HG03354 (cell line): Measurements from ENCODE around the gene ADRM1.

Experiments
- ATAC-seq: cut with Tn5 transposase; IDR thresholded peaks from one replicate; pipeline ENCODE4 v1.9.1; 2021; ENCODE audit warnings: mild to moderate bottlenecking; ENCODE audit not compliant: unreplicated experiment, poor library complexity, severe bottlenecking

ADRM1 gene

DNA sequence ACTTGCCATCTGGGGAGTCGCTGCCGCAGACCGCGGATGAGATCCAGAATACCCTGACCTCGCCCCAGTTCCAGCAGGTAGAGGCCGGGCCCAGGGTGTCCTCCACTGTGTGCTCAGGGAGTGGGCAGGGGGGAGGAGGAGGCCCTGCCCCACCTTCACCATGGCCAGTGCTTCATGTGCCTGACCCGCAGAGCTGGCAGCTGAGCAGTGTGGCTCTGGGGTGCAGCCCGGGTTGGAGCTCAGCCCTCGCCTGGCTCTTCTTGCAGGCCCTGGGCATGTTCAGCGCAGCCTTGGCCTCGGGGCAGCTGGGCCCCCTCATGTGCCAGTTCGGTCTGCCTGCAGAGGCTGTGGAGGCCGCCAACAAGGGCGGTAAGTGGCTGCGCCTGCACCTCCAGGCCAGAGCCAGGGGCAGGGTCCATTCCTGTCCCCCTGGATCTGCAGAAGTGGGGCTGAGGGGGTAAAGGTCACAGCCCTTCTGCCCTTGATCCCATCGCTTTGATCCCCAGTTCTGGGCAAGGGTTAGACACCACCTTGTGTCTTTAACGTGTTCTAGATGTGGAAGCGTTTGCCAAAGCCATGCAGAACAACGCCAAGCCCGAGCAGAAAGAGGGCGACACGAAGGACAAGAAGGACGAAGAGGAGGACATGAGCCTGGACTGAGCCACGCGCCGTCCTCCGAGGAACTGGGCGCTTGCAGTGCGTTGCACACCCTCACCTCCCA is 5.5 kb downstream of the ADRM1 start:
- no peak for ATAC-seq

DNA sequence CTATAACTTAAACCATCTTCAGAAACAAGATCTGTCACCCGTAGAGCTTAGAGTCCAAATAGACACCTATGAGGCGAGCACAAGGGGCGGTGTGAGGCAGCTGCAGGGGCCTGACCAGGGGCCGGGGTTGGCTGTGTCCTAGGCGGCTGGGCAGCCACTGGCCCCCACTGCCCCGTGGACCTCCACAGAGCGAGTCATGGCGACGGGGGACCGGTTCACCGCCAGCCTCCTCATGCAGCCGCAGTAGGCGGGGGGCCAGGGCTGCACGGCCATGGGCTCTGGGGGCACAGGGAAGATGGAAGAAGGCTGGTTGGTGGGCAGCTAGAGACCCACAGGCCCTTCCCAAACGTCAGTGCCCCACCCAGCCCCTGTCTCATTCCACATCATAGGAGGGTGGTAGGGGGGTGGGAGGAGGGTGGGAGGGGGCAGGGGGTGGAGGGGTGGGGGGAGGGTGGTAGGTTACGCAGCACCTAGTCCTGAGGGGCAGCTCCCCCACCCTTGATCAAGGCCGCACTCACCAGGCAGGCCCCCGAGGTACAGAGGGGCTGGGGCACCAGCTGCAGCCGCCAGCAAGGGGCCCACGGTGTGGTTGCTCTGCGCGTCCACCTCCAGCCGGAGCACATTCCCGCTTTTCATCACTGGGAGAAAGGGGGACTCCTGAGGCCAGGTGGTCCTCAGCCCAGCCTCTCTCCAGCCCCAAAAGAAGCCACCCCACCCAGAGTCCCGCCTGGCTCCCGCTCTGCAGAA is 6.6 kb downstream of the ADRM1 start:
- no peak for ATAC-seq

DNA sequence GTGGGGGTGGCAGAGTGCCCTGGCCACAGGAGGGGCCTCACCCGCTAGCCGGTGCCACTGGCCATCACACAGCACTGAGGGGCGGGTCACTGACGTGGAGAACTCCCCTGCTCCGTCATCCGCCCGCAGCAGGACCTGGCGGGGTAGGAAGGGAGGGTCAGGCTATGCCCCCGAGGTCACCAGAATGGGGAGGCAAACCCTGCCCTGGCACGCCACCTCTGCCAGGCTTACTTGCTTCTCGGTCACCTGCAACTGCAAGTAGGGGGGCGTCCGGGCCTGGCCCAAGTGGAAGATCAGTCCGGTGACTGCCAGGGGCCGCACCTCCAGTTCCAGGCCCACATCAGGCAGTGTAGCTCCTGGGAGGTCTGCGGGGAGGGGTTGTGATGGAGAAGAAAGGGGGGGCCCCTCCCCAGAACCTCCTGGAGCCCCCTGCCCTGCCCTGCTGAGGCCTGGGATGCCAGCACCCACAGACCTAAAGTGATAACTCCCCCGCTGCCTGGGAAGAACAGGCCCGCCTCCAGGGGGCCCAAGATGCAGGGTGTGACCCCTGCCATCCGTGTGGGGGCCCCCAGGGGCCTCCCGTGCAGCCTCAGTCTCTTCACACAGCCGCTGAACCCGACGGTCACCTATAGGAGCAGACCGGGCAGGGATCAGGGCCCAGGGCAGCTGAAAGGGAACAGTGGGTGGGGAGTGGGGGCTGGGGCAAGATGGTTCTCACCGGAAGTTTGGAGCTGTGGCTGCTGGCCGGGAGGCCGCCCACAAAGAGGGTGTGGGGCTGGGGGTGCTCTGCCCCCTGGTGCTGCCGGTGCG is 7.4 kb downstream of the ADRM1 start:
- ATAC-seq, result no peak

DNA sequence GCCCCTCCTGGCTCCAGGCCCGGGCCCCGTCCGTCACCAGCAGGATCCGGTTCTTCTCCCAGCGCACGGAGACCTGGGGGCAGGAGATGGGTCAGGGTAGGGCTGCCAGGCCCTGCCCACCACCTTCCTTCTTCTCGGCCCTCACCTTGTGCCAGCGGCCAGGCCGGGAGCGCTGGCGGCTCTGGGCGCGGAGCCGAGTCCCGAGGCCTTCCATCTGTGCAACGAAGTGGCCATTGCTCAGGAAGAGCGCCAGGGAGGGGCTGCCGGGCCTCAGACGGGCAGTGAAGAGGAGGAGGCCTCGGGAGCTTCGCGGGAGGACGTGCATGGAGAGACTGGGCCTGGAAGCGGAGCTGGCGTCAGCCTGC is 7.9 kb downstream of the ADRM1 start:
- ATAC-seq, result no peak

DNA sequence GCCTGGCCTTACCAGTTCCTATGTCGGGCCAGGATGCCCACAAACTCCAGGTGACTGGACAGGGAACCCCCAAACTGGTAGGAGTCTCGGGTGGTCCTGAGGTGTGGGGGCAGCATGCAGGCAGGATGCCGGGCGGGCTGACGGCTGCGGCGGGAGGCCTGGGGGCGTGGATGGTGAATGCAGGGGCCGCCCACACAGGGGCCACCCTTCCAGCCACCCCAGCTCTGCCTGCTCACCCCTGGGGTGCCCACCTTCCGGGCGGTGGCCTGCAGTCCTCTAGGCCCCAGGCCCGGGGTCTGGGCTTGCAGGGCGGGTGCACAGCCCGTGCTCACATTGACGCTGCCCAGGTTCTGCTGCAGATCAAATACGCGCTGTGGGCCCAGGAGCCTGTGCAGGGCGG is 8.4 kb downstream of the ADRM1 start:
- no peak for ATAC-seq

DNA sequence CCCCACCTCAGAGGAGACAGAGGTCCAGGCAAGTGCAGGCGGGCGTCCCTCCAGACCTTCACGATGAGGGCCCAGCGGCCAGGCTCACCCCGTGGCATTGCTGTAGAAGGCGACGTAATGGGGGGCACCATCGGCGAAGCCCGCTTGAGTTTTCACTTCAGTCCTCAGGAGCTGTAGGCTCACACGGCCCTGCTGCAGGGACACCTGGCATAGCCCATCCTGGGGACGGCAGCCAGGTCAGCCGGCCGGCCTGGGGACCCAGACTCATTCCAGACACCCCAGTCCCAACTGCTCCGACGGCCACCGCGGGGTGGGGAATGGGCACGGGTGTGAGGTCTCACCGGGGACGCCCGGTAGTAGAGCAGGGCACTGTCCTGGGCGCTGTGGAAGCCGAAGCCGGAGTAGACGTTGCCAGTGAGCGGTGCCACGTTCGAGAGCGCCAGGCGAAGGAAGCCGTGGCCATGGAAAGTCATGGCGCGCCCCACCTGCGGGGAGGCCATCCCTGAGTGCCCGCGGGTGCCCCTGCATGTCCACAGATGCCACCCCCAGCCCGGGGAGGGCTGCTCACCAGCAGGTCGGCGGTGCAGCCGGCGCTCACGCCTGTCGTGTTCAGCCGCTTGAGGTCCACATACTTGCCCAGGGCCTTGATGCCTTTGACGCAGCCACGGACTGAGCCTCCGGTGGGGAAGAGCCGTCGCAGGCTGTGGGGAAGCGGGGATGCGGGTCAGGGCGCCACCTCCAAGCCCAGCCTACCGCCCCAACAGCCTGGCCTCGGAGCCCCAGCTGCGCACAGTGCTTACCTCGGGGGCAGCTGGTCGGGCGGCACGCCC is 9.2 kb downstream of the ADRM1 start:
- ATAC-seq, result no peak

DNA sequence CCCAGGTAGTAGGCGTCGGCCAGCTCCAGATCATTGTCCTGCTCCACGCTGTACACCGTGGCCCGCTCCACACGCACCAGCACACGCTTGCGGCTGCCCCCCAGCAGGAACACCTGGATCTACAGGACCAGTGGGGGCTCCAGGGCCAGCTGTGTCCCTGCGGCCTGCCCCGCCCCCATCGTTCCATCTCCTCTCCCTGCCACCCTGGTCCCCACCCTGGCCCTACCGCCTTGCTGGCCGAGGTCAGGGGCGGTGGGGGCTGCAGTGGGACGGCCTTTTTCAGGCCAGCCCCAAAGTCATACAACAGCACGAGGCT is 9.8 kb downstream of the ADRM1 start:
- no peak for ATAC-seq

DNA sequence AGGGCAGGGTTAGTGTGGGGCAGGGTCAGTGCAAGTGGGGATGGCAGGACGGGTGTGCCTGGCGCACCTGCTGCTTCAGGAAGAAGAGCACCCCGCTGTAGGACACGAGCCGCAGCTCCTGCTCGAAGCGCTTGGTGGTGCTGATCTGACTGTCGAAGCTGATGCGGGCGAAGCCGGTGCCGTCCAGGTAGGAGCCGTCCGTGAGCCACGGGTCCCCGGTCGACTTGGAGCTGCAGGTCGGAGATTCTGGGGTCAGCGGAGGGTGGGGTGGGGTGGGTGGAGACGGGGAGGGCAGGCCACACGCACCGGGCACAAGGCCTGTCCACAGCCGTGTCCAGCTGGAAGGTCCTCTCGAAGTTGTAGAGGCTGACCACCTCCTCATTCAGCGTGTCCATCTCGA is 10.2 kb downstream of the ADRM1 start:
- no peak for ATAC-seq

DNA sequence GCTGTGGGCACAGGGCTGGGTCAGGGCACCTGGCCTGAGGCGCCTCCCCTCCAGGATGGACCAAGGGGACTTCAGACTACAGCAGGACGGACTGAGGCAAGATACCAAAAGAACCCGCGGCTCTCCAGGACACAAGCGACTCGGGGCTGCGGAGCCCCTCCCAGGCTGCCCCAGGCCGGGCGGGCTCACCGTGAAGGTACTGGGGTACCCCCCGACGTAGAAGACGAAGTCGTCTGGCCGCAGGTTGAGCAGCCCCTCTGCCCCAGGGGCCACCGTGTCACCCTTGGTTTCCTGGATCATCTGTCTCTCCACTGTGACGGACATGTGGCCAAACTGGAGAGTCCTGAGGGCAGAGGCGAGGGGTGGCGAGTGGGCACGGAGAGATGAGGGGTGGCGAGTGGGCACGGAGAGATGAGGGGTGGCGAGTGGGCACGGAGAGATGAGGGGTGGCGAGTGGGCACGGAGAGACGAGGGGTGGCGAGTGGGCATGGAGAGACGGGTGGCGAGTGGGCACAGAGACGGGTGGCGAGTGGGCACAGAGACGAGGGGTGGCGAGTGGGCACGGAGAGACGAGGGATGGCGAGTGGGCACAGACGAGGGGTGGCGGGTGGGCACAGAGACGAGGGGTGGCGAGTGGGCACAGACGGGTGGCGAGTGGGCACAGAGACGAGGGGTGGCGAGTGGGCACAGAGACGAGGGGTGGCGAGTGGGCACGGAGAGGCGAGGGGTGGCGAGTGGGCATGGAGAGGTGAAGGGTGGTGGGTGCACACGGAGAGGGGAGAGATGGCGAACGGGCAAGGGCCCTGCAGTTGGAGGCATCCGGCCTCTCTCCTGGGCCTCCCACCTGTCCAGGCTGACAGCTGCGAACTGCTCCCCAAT is 10.9 kb downstream of the ADRM1 start:
- no peak for ATAC-seq

DNA sequence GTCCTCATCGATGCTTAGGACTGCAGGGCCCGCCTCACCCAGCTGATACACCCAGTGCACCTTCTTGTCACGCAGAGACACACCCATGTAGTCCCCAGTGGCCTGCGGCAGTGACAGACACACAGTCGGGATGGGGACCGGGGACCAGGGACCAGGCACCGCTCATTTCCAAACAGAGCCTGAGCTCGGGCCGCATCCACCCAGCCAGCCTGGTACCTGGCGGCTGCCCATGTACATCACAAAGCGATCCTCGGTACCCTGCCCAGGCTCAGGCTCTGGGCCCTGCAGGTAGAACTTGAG is 11.5 kb downstream of the ADRM1 start:
- ATAC-seq, result no peak

DNA sequence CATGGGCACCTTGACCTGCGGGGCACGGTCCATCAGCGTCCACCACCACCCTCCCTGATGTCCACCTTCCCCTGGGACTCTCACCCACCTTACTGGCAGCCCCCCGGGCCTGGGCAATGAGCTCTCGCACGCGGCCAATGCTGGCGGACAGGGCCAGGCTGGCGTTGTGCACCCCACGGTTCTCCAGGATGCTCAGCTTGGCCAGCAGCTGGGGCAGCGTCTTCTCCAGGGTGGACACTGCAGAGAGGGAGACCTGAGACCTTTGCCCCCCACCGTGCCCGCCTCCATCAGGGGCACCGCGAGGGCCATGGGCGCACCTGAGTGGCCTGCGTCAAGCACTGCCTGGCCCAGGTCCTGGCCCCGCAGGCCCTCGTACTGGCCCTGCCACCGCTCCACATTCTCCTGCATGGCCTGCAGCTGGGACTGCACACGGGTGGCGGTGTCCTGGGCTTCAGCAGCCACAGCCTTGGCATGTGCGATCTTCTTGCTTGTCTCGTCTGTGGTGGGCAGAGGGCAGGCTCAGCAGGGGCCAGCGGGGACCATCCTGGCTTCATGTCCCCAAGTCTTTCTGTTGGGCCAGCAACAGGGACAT is 12.0 kb downstream of the ADRM1 start:
- no peak for ATAC-seq

DNA sequence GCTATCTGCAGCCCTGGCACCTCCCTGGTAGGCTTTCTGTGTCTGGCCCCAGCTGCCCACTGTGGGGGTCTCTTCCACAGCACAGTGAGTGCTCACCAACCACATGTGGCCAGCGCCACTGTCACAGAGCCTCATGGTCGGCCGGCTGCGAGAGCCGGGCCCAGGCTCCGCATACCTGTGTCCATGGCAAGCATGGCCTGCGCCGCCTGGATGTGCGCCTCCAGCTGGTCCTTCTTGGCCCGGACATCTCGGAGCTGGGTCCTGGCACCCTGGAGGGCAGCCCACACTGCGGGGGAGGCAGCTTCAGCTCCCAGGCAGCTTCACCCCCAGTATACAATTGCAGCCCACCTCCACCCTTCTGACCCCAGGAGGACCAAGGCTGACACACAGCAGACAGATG is 13.0 kb downstream of the ADRM1 start:
- ATAC-seq, result no peak

DNA sequence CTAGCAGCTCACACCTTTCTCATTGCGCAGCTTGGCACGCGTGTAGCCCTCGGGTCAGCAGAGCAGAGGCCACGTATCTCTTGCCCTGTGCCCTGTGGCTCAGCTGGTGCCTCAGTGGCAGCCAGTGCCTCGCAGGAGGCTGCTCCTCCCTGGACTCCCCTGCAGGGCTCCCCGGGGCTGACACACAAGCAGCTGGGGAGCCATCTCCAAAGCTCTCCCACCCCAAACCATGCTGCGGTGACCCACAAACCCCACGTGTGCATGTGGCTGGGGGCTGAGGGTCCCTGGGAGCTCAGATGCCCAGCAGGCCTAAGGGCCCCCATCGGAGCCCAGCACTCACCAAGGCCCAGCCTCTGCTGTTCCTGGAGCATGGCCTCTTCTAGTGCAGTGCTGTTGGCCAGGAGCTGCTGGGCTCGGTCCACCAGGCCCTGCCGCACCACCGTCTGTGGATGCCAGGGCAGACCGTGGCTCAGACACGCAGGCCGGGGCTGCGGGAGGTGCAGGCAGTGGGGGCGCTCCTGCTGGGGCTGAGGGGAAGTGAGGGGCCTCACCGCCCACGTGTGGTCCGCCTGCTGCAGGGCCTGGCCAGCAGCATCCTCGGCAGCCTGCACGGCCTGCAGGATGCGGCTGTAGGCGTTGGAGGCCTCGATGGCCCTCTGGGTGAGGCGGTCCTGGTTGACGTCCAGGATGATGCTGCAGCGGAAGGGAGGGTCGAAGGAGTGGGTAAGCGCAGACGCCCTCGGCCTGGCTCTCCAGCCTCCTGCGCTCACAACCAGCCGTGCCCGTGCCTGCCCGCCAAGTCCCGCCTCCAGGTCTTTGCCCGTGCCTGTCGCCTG is 13.8 kb downstream of the ADRM1 start:
- ATAC-seq, result no peak

DNA sequence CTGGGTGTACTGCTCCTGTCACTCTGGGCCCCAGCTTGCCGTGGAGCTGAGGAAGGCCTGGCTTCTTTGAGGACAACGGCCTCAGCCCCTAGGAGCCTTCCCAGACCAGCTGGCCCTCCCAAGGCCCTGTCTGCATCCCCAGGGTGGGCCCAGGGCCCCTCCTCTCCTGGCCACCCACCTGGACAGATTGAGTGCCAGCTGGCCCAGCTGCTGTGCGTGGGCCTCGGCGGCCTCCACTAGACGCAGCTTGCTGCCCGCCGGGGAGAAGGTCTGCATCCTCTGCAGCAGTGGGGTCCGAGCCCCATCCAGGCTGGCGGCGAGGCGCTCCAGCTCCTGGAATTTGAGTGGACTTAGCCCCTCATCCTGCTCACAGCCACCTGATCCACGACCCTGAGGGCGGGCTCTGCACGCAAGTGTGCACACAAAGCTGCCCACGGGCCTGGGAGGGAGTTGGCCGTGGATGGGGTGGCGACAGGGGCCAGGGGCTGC is 14.4 kb downstream of the ADRM1 start:
- no peak for ATAC-seq

DNA sequence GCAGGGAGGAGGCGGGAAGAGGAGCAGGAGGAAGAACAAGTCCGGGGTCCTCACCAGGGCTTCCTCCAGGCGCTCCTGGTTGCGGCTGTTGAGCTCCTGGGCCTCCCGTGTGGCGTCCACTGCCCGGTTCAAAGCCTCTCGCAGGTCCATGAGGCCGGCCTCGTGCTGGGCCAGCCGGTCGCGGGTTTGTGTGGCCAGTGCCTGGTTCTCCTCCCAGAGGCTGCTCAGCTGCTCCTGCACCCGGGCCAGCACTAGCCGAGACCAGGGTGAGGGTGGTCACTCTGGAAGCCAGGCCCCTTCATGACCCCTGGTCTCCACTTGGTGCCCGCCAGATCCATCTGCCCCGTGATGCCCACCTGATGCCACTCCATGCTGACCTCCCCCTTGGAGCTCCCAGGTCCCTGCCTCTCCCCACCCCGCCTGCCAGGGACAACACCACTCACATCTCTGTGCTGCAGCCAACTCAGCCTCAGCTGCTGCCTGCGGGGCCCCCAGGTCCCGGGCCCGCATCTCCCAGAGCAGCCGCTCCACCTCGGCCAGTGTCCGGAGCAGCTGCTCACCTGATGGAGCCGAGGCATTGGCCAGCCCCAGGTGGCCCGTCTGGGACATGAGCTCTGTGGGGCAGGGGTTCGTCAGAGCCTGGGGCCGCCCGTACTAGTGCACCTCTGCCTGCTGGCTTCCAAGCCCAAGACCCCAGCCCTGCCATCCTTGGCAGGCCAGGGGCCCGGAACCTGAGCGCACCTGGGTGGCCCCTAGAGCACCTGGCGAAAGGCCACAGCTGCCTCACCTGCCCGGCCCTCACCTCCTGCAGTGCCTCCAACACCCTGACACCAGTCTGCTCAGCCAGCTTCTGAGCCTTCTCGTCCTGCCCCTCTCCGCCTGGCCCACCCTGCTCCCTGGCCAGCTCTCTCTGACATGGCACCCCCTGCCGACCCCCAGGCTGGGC is 15.9 kb downstream of the ADRM1 start:
- ATAC-seq, result no peak

DNA sequence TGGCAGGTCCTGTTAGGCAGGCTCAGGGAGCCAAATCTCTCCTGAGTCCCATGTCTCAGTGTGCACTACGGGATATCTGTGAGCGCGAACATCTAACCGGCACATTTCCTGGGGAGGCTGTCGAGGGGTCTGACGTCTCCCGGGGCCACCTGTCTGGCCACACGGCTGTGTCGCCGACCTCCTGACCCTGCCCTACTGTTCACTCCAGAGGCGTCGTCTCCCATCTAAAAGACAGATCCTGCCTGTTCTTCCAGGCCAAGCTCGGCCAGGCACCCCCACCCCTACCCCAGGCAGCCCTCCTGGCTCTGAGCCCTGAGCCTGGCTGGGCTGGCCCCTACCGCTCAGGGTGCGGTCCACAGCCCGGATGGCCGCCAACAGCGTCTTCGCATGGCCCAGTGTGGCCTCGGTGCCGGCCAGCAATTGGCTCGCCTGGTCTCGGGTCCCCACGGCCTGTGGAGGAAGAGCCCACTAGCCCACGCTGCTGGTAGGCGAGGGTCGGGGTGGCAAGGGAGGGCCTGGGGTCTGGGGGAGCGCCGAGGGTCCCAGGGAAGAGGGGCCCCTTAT is 16.6 kb downstream of the ADRM1 start:
- no peak for ATAC-seq
